ENCODE data around the gene KMT2D. TPM values are rescaled to one million over a fixed set of nuclear protein-coding genes. Genes with fewer than 3 reads are reported as not detected.

The KMT2D gene
- polyA plus RNA-seq, 1 of the 3 experiments (the other 2 are of a cell fraction), result 30.5 TPM

- no peak overlapping the region for H3K9ac ChIP-seq
- no peaks in the 10 kb centered on the region for H4K20me1 ChIP-seq (ENCODE audit: insufficient read depth)
- H3K4me3 ChIP-seq (ENCODE audit: low read depth in 2 of 2, low read length in 1 of 2), result no peak overlapping the region
- WGBS (ENCODE audit: low lambda C conversion rate), result 85% methylated on average over 10 of the region's 18 CpGs
- peaks cover 52 to 93% of the 10 kb centered on the region in 2 experiments for H3K36me3 ChIP-seq (replicated peaks in 1 of 2; ENCODE audit: control insufficient read depth in 1 of 2, insufficient read depth in 2 of 2, low read length in 1 of 2)
- no peak overlapping the region for H2AFZ ChIP-seq (ENCODE audit: low read depth)
- DNase-seq, result no peak
- POLR2A ChIA-PET, result interaction anchor here (0.7 kb wide), 1 partner anchor 10 kb away, joined by 3 read pairs; no protein-coding TSS in a partner anchor
- no peaks in the 10 kb centered on the region for H3K9me3 ChIP-seq
- CTCF ChIA-PET, result interaction anchor here (0.9 to 2.9 kb wide), 2 partner anchors 10 to 12 kb away, joined by 3 to 18 read pairs; no protein-coding TSS in a partner anchor
- H3F3A ChIP-seq (replicated peaks; ENCODE audit: insufficient read depth), result no peaks in the 10 kb centered on the region
- H3K27ac ChIP-seq (ENCODE audit: low read depth in 2 of 2, low read length in 1 of 2), result no peak overlapping the region
- no peaks in the 10 kb centered on the region for H3K79me2 ChIP-seq (ENCODE audit: insufficient read depth)
- no peaks in the 10 kb centered on the region for H3K4me1 ChIP-seq (ENCODE audit: control insufficient read depth in 1 of 2, insufficient read depth in 2 of 2, low read depth in 1 of 2, low read length in 1 of 2)
- TF ChIP-seq ELF1 (IDR thresholded peaks at IDR 0.05), result no peak
- TF ChIP-seq POLR2AphosphoS5 (IDR thresholded peaks at IDR 0.05; ENCODE audit: low read depth, low read length), result no peak
- no peak for TF ChIP-seq JUND (IDR thresholded peaks at IDR 0.05)
- TF ChIP-seq NRF1 (IDR thresholded peaks at IDR 0.05; ENCODE audit: low read depth, low read length), result no peak
- TF ChIP-seq CHD2 (IDR thresholded peaks at IDR 0.05; ENCODE audit: low read length, partially characterized antibody), result no peak
- no peak for TF ChIP-seq SMC3 (IDR thresholded peaks at IDR 0.05; ENCODE audit: low read depth, low read length)
- no peak for TF ChIP-seq YY1 (IDR thresholded peaks at IDR 0.05; ENCODE audit: low read depth)
- TF ChIP-seq RCOR1 (IDR thresholded peaks at IDR 0.05; ENCODE audit: low read length), result no peak
- no peak for TF ChIP-seq FOSL2 (IDR thresholded peaks at IDR 0.05; ENCODE audit: borderline replicate concordance, low read depth)
- TF ChIP-seq RXRA (IDR thresholded peaks at IDR 0.05; ENCODE audit: borderline replicate concordance, low read depth), result no peak
- no peak for TF ChIP-seq RFX5 (IDR thresholded peaks at IDR 0.05; ENCODE audit: low read length)
- TF ChIP-seq USF1 (IDR thresholded peaks at IDR 0.05; ENCODE audit: borderline replicate concordance, low read depth), result no peak
- TF ChIP-seq, protein P1, sequence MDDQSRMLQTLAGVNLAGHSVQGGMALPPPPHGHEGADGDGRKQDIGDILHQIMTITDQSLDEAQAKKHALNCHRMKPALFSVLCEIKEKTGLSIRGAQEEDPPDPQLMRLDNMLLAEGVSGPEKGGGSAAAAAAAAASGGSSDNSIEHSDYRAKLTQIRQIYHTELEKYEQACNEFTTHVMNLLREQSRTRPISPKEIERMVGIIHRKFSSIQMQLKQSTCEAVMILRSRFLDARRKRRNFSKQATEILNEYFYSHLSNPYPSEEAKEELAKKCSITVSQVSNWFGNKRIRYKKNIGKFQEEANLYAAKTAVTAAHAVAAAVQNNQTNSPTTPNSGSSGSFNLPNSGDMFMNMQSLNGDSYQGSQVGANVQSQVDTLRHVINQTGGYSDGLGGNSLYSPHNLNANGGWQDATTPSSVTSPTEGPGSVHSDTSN (IDR thresholded peaks at IDR 0.05), result no peak
- H3K4me2 ChIP-seq, result no peak overlapping the region
- H3K9me2 ChIP-seq, result no peaks in the 10 kb centered on the region
- no peaks in the 10 kb centered on the region for H3K27me3 ChIP-seq (ENCODE audit: insufficient read depth)
Observed at GRCh38 chr12:49041881-49042484, 18.6 kb downstream of the KMT2D start.

- ChIA-PET CTCF (interaction anchor here (1.1 to 1.2 kb wide), 2 partner anchors 13 to 18 kb away, joined by 3 read pairs; no protein-coding TSS in a partner anchor), POLR2A (interaction anchor here (0.7 to 1.0 kb wide), 2 partner anchors 9 to 12 kb away, joined by 3 read pairs; no protein-coding TSS in a partner anchor)
- no peaks in the 10 kb centered on the region for H3F3A ChIP-seq (replicated peaks; ENCODE audit: insufficient read depth)
- no peak overlapping the region for H3K9ac ChIP-seq
- H3K4me1 ChIP-seq (ENCODE audit: control insufficient read depth in 1 of 2, insufficient read depth in 2 of 2, low read depth in 1 of 2, low read length in 1 of 2), result no peaks in the 10 kb centered on the region
- 96% methylated on average over 15 of the region's 31 CpGs for WGBS (ENCODE audit: low lambda C conversion rate)
- H3K79me2 ChIP-seq (ENCODE audit: insufficient read depth), result no peaks in the 10 kb centered on the region
- H2AFZ ChIP-seq (ENCODE audit: low read depth), result no peak overlapping the region
- H3K4me2 ChIP-seq, result no peak overlapping the region
- no peak overlapping the region for H3K4me3 ChIP-seq (ENCODE audit: low read depth in 2 of 2, low read length in 1 of 2)
- H3K27ac ChIP-seq (ENCODE audit: low read depth in 2 of 2, low read length in 1 of 2), result no peak overlapping the region
- H3K9me2 ChIP-seq, result no peaks in the 10 kb centered on the region
- no peaks in the 10 kb centered on the region for H3K27me3 ChIP-seq (ENCODE audit: insufficient read depth)
- no peak for DNase-seq
- H4K20me1 ChIP-seq (ENCODE audit: insufficient read depth), result no peaks in the 10 kb centered on the region
- H3K36me3 ChIP-seq (replicated peaks in 1 of 2; ENCODE audit: control insufficient read depth in 1 of 2, insufficient read depth in 2 of 2, low read length in 1 of 2), result peaks cover 50 to 95% of the 10 kb centered on the region in 2 experiments
- H3K9me3 ChIP-seq, result no peaks in the 10 kb centered on the region
- TF ChIP-seq, protein P1 (IDR thresholded peaks at IDR 0.05), result no peak
- TF ChIP-seq TEAD4 (IDR thresholded peaks at IDR 0.05; ENCODE audit: borderline replicate concordance, insufficient read depth), result no peak
- TF ChIP-seq RAD21 (IDR thresholded peaks at IDR 0.05; ENCODE audit: low read length), result no peak
- TF ChIP-seq TCF12 (IDR thresholded peaks at IDR 0.05), result no peak
- no peak for TF ChIP-seq SMC3 (IDR thresholded peaks at IDR 0.05; ENCODE audit: low read depth, low read length)
- no peak for TF ChIP-seq NRF1 (IDR thresholded peaks at IDR 0.05; ENCODE audit: low read depth, low read length)
- TF ChIP-seq, protein P2, sequence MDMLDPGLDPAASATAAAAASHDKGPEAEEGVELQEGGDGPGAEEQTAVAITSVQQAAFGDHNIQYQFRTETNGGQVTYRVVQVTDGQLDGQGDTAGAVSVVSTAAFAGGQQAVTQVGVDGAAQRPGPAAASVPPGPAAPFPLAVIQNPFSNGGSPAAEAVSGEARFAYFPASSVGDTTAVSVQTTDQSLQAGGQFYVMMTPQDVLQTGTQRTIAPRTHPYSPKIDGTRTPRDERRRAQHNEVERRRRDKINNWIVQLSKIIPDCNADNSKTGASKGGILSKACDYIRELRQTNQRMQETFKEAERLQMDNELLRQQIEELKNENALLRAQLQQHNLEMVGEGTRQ (IDR thresholded peaks at IDR 0.05; ENCODE audit: borderline replicate concordance, low read depth, low read length), result no peak
- no peak for TF ChIP-seq USF1 (IDR thresholded peaks at IDR 0.05; ENCODE audit: borderline replicate concordance, low read depth)
Observed at GRCh38 chr12:49041036-49041880, 19.3 kb downstream of the KMT2D start.

Data from SK-N-SH (cell line).